Keratinocyte (primary cell): ENCODE results near the gene LPAR6. TPM values are rescaled to one million over a fixed set of nuclear protein-coding genes. Genes with fewer than 3 reads are reported as not detected.

Experiments used
- DNase-seq: peaks from one replicate; pipeline ENCODE4 v3.0.0-alpha.2; 2011; ENCODE audit warnings: low read depth, missing footprints, low spot score
- FAIRE-seq: peaks from 2 replicates; lab custom pipeline; 2011; peaks lifted over from hg19 to GRCh38; lab: Jason Lieb, UNC
- H2AFZ ChIP-seq: 2 replicates; pipeline ENCODE4 v1.6.0; 2012; ENCODE audit warnings: low read length, control low read depth, inconsistent platforms; ENCODE audit not compliant: control insufficient read depth
- H3K27ac ChIP-seq: 2 replicates; pipeline ENCODE4 v1.5.1; 2011; ENCODE audit warnings: low read length; ENCODE audit not compliant: control insufficient read depth, insufficient read depth
- H3K27me3 ChIP-seq: 3 replicates; pipeline ENCODE4 v1.6.0; 2011; ENCODE audit warnings: low read length; ENCODE audit not compliant: control insufficient read depth, insufficient read depth; ENCODE audit errors: extremely low read depth
- H3K36me3 ChIP-seq, 2 experiments: 2 replicates in 1 of 2; 3 replicates in 1 of 2; pipeline ENCODE4 v1.5.1; 2011; ENCODE audit warnings: low read length in 2 of 2, mild to moderate bottlenecking in 1 of 2; ENCODE audit not compliant: control insufficient read depth in 2 of 2, insufficient read depth in 2 of 2; ENCODE audit errors: extremely low read depth in 1 of 2
- H3K4me1 ChIP-seq: 3 replicates; pipeline ENCODE4 v1.5.1; 2011; ENCODE audit warnings: low read length; ENCODE audit not compliant: control insufficient read depth, insufficient read depth; ENCODE audit errors: extremely low read depth
- H3K4me2 ChIP-seq: 3 replicates; pipeline ENCODE4 v1.6.0; 2011; ENCODE audit warnings: low read depth, low read length; ENCODE audit not compliant: control insufficient read depth, insufficient read depth; ENCODE audit errors: extremely low read depth
- H3K4me3 ChIP-seq, 3 experiments: fragments of 200-600 bp in 1 of 3; sonication (generic) in 1 of 3; 2 replicates in 2 of 3; 3 replicates in 1 of 3; pipeline ENCODE4 v1.5.1; 2011 to 2016; ENCODE audit warnings: low read length in 3 of 3, mild to moderate bottlenecking in 3 of 3, control low read depth in 2 of 3, inconsistent platforms in 1 of 3, low read depth in 1 of 3, mixed read lengths in 1 of 3, mixed run types in 1 of 3, moderate library complexity in 1 of 3; ENCODE audit not compliant: control insufficient read depth in 2 of 3, insufficient read depth in 2 of 3; ENCODE audit errors: extremely low read depth in 1 of 3
- H3K79me2 ChIP-seq: 2 replicates; pipeline ENCODE4 v1.6.0; 2012; ENCODE audit warnings: low read length; ENCODE audit not compliant: control insufficient read depth, insufficient read depth
- H3K9ac ChIP-seq: 3 replicates; pipeline ENCODE4 v1.6.0; 2011; ENCODE audit warnings: low read length; ENCODE audit not compliant: control insufficient read depth, insufficient read depth; ENCODE audit errors: extremely low read depth
- H3K9me1 ChIP-seq: 3 replicates; pipeline ENCODE4 v1.6.0; 2011; ENCODE audit warnings: low read length; ENCODE audit not compliant: control insufficient read depth, insufficient read depth; ENCODE audit errors: extremely low read depth
- H3K9me3 ChIP-seq: 2 replicates; pipeline ENCODE4 v1.5.1; 2012; ENCODE audit warnings: low read depth, low read length; ENCODE audit not compliant: control insufficient read depth
- H4K20me1 ChIP-seq: 3 replicates; pipeline ENCODE4 v1.6.0; 2011; ENCODE audit warnings: low read length; ENCODE audit not compliant: control insufficient read depth, insufficient read depth; ENCODE audit errors: extremely low read depth
- EZH2 ChIP-seq: IDR thresholded peaks from one replicate; pipeline ENCODE4 v1.6.1; 2012; ENCODE audit warnings: inconsistent platforms, mild to moderate bottlenecking, low read length, moderate library complexity
- dilution Hi-C: fragments of 300-500 bp; cut with MboI; formaldehyde crosslinking; loops from one replicate; pipeline ENCODE4 v1.7.0; 2020; ENCODE audit warnings: low sequenced_read_pairs; ENCODE audit not compliant: extremely low pct_ligation_motif_present
- polyA plus RNA-seq, 5 experiments: library from polyadenylated mRNA; depleted of rRNA in 3 of 5; stranded (reverse) in 3 of 5; stranded (forward) in 1 of 5; unstranded in 1 of 5; fragments of >200 nt; gene quantifications; 1 replicate in 1 of 5; 2 replicates in 3 of 5; 3 replicates in 1 of 5; pipeline versions ENCODE4 v1.2.1 to v1.2.3, GENCODE V29; 2011 to 2012; ENCODE audit warnings: missing spikeins in 2 of 5, low read depth in 1 of 5, low replicate concordance in 1 of 5
- TF ChIP-seq, protein P1 (sequence below), 3 experiments: IDR thresholded peaks in 1 of 3; conservative IDR thresholded peaks in 1 of 3; optimal IDR thresholded peaks in 1 of 3; 2 replicates in 2 of 3; 3 replicates in 1 of 3; pipeline versions ENCODE3 to v1.5.1; 2011; ENCODE audit warnings: low read length in 3 of 3, mild to moderate bottlenecking in 3 of 3, moderate library complexity in 2 of 3, control low read depth in 1 of 3, inconsistent platforms in 1 of 3; ENCODE audit not compliant: insufficient read depth in 2 of 3; ENCODE audit errors: extremely low read depth in 1 of 3

LPAR6 gene
- polyA plus RNA-seq, 1 donor (not counting 4 experiments of a cell fraction or from before 2014, with no cell fraction given) = 20.0 TPM

DNA sequence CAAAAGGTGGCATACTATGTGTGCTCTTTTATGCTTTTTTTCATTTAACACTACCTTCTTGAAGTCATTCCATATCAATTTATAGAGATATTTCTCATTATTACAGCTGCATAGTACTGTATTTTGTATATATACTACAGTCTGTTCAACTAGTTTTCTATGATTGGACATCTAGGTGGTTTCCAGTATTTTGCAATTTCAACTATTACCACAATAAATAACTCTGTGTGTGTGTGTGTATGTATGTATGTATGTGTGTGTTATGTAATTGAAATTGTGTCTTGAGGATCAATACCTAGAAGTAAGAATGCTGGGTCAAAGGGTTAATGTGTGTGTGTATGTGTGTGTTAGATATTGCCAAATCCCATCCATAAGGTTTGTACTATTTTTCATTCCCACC, 7.0 kb downstream of the LPAR6 start:
- no peak overlapping the region for H3K4me3 ChIP-seq
- no peak overlapping the region for H3K9ac ChIP-seq
- no peaks in the 10 kb centered on the region for H3K36me3 ChIP-seq
- dilution Hi-C loops = no loop called here
- H2AFZ ChIP-seq = no peak overlapping the region
- no peak overlapping the region for H3K4me2 ChIP-seq
- H4K20me1 ChIP-seq = no peaks in the 10 kb centered on the region
- H3K9me3 ChIP-seq = no peaks in the 10 kb centered on the region
- peaks cover 26% of the 10 kb centered on the region for H3K4me1 ChIP-seq
- DNase-seq = no peak
- peaks cover 14% of the 10 kb centered on the region for H3K79me2 ChIP-seq
- peak overlapping the region; percentile 38 for H3K27ac ChIP-seq
- no peaks in the 10 kb centered on the region for H3K9me1 ChIP-seq
- no peak for FAIRE-seq
- TF ChIP-seq, protein P1, sequence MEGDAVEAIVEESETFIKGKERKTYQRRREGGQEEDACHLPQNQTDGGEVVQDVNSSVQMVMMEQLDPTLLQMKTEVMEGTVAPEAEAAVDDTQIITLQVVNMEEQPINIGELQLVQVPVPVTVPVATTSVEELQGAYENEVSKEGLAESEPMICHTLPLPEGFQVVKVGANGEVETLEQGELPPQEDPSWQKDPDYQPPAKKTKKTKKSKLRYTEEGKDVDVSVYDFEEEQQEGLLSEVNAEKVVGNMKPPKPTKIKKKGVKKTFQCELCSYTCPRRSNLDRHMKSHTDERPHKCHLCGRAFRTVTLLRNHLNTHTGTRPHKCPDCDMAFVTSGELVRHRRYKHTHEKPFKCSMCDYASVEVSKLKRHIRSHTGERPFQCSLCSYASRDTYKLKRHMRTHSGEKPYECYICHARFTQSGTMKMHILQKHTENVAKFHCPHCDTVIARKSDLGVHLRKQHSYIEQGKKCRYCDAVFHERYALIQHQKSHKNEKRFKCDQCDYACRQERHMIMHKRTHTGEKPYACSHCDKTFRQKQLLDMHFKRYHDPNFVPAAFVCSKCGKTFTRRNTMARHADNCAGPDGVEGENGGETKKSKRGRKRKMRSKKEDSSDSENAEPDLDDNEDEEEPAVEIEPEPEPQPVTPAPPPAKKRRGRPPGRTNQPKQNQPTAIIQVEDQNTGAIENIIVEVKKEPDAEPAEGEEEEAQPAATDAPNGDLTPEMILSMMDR (optimal IDR thresholded peaks at IDR 0.05 in 1 of 3, IDR thresholded peaks at IDR 0.05 in 1 of 3, conservative IDR thresholded peaks at IDR 0.05 in 1 of 3; ENCODE audit: extremely low read depth in 1 of 3, insufficient read depth in 2 of 3, low read length in 3 of 3) = no peak
- TF ChIP-seq EZH2 = no peak
- H3K27me3 ChIP-seq = no peaks in the 10 kb centered on the region

DNA sequence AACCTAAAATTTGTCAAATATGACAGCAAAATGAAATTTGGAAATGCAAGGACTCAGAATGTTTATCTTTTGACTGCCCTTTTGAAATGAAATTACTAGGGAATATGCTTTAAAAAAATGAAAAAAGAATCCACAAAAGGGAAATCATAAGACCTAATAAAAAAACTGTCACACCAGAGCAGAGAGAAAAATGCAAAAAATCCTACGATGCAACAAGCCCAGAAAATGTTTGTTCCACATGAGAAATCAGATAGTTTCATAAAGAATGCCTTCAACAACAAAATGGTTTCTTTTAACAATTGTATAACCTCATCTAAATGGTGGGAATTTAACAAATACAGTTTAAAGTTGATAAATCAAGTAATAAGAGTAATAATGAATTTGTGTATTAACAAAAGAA, 8.0 kb downstream of the LPAR6 start:
- H4K20me1 ChIP-seq = no peaks in the 10 kb centered on the region
- no peaks in the 10 kb centered on the region for H3K36me3 ChIP-seq
- H3K9me3 ChIP-seq = no peaks in the 10 kb centered on the region
- no peak overlapping the region for H3K4me3 ChIP-seq
- H3K4me2 ChIP-seq = no peak overlapping the region
- peaks cover 6% of the 10 kb centered on the region for H3K79me2 ChIP-seq
- no peak for DNase-seq
- no peak for TF ChIP-seq EZH2
- TF ChIP-seq, protein P1 (optimal IDR thresholded peaks at IDR 0.05 in 1 of 3, IDR thresholded peaks at IDR 0.05 in 1 of 3, conservative IDR thresholded peaks at IDR 0.05 in 1 of 3; ENCODE audit: extremely low read depth in 1 of 3, insufficient read depth in 2 of 3, low read length in 3 of 3) = no peak
- dilution Hi-C loops = no loop called here
- H2AFZ ChIP-seq = no peak overlapping the region
- no peaks in the 10 kb centered on the region for H3K27me3 ChIP-seq
- no peak overlapping the region for H3K9ac ChIP-seq
- H3K9me1 ChIP-seq = no peaks in the 10 kb centered on the region
- no peak for FAIRE-seq
- peaks cover 34% of the 10 kb centered on the region for H3K4me1 ChIP-seq
- H3K27ac ChIP-seq = no peak overlapping the region
